Mucosa of rectum (tissue), 2 donors: ENCODE results near the gene TNFRSF1B.
A peak's percentile ranks its signal among the peaks of the same experiment; 100 is the strongest.

ENCODE experiments used
- H3K27ac ChIP-seq, 2 donors: one replicate each; pipeline ENCODE4 v1.7.0; 2013; ENCODE audit warnings: inconsistent platforms in 2 of 2, low read depth in 2 of 2, low read length in 2 of 2
- H3K27me3 ChIP-seq, 2 donors: one replicate each; pipeline ENCODE4 v1.7.0; 2013; ENCODE audit warnings: low read length in 2 of 2; ENCODE audit not compliant: control insufficient read depth in 2 of 2, insufficient read depth in 2 of 2
- H3K36me3 ChIP-seq, 2 donors: one replicate each; pipeline ENCODE4 v1.7.0; 2013; ENCODE audit warnings: low read length in 2 of 2; ENCODE audit not compliant: control insufficient read depth in 2 of 2, insufficient read depth in 2 of 2
- H3K4me1 ChIP-seq, 2 donors: one replicate each; pipeline ENCODE4 v1.7.0; 2013; ENCODE audit warnings: low read length in 2 of 2, mild to moderate bottlenecking in 1 of 2; ENCODE audit not compliant: control insufficient read depth in 2 of 2, insufficient read depth in 2 of 2
- H3K4me3 ChIP-seq, 2 donors: one replicate each; pipeline ENCODE4 v1.7.0; 2013; ENCODE audit warnings: low read length in 2 of 2
- H3K9ac ChIP-seq, 2 donors: one replicate each; pipeline ENCODE4 v1.7.0; 2013; ENCODE audit warnings: low read length in 2 of 2, low read depth in 1 of 2, mild to moderate bottlenecking in 1 of 2
- H3K9me3 ChIP-seq, 2 donors: one replicate each; pipeline ENCODE4 v1.7.0; 2013; ENCODE audit warnings: low read length in 2 of 2; ENCODE audit not compliant: control insufficient read depth in 2 of 2
- donor health status: healthy.
- donor health status: Normal muscosa, but diverticular disease.

Gene TNFRSF1B

GRCh38 chr1:12148958-12149790 is 17.6 kb upstream of the TNFRSF1B start:
- H3K9me3 ChIP-seq, result no peaks in the 10 kb centered on the region
- H3K36me3 ChIP-seq, result no peaks in the 10 kb centered on the region
- H3K4me1 ChIP-seq, result peaks cover 54 to 74% of the 10 kb centered on the region in 2 donors
- H3K9ac ChIP-seq, result no peak overlapping the region
- no peak overlapping the region for H3K4me3 ChIP-seq
- peak overlapping the region; percentile 70 to 89 for H3K27ac ChIP-seq
- H3K27me3 ChIP-seq, result no peaks in the 10 kb centered on the region

GRCh38 chr1:12149791-12150175 is 17.0 kb upstream of the TNFRSF1B start:
- H3K4me1 ChIP-seq, result peaks cover 51 to 70% of the 10 kb centered on the region in 2 donors
- H3K27me3 ChIP-seq, result no peaks in the 10 kb centered on the region
- no peaks in the 10 kb centered on the region for H3K9me3 ChIP-seq
- H3K4me3 ChIP-seq, result no peak overlapping the region
- H3K36me3 ChIP-seq, result no peaks in the 10 kb centered on the region
- peak overlapping the region; percentile 50 to 89 for H3K27ac ChIP-seq
- no peak overlapping the region for H3K9ac ChIP-seq

DNA sequence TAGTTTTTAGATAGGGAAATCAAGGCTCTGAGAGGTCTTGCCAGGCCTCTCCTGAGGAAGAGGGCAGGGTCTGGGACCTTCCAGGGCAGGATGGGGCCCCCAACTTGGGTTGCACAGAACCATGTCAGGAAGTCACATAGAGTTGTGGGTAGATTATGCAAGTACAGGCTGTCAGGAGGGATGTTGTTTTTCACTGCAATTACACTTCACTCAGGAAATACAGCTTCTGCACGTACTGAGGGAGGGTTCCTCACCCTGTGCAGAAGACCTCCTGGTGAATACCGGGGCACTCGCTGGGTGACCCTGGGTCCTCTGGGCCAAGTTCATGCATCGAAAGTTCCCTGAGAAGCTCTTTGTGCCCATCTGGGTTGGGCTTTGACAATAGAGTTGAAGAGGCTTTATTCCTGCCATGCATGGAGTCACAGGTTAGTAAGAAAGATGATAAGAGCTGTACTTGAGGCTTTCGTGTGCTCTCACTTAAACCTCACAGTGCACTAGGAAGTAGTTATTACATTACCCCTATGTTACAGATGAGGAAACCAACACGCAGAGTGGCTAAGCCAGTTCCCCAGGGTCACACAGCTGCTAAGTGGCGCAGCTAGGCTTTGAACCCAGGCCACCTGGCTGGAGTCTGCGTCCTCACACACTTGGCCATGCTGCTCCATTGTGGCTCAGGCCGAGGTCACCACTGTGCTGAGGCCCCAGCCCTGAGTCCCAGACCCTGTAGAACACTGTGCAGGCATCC is 16.2 kb upstream of the TNFRSF1B start:
- H3K4me3 ChIP-seq, result no peak overlapping the region
- H3K9ac ChIP-seq, result no peak overlapping the region
- H3K27ac ChIP-seq, result peak overlapping the region; percentile 53 to 89
- H3K9me3 ChIP-seq, result no peaks in the 10 kb centered on the region
- H3K4me1 ChIP-seq, result peaks cover 46 to 67% of the 10 kb centered on the region in 2 donors
- no peaks in the 10 kb centered on the region for H3K27me3 ChIP-seq
- H3K36me3 ChIP-seq, result no peaks in the 10 kb centered on the region

DNA sequence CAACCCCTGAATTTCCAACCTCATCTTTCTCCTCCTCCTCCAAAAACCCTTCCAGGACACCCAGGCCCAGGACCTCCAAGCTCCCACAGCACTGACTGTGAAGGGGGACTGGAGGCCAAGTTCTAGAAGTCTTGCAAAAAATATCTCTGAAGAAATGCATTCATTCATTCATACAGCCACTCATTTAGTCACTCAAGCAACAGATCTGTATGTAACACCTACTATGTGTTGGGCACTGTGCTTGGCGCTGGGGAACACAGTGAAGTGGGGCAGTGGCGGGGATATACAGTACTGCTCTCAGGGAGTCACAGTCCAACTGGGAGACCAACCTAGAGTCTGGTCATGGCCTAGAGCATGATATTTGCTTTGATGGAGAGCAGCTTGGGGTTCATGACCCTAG is 15.3 kb upstream of the TNFRSF1B start:
- Histone ChIP-seq H3K27ac (peak overlapping the region; percentile 53 to 89), H3K36me3 (no peaks in the 10 kb centered on the region), H3K9ac (no peak overlapping the region), H3K4me3 (no peak overlapping the region), H3K4me1 (peaks cover 41 to 63% of the 10 kb centered on the region in 2 donors), H3K9me3 (no peaks in the 10 kb centered on the region), H3K27me3 (no peaks in the 10 kb centered on the region)

GRCh38 chr1:12152113-12152891 is 14.5 kb upstream of the TNFRSF1B start:
- H3K4me3 ChIP-seq, result no peak overlapping the region
- no peaks in the 10 kb centered on the region for H3K36me3 ChIP-seq
- H3K27ac ChIP-seq, result peak overlapping the region; percentile 77 to 89
- peak overlapping the region in 1 of 2 donors; percentile 43 for H3K9ac ChIP-seq
- no peaks in the 10 kb centered on the region for H3K9me3 ChIP-seq
- no peaks in the 10 kb centered on the region for H3K27me3 ChIP-seq
- peaks cover 37 to 55% of the 10 kb centered on the region in 2 donors for H3K4me1 ChIP-seq

DNA sequence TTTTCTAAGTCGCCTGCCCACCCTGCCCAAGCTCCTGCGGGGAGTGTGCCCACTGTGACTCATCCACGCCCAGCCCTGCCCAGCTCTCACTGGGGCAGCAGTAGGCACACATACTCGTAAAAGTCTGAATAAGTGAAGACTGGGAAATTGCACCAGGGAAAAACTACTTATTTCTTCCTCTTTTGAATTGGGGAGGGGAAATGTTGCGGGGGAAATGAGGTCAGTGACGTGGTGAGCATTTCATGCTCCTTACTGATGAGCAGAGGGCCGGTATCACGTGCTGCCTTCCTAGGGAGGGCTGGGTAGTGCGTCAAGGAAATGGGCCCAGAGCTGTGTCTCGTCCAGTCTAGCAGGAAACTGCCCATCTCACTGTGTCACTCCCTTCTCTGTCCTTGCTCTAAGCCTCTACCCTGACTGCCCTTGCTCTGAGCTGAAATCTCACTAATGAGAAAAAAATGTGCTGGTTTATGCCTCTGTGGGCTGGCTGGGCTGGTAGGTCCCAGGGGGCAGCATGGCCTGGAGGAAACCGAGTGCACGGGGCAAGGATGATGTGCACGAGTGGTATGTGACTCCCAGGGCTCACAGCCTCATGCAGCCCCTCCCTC is 13.5 kb upstream of the TNFRSF1B start:
- no peaks in the 10 kb centered on the region for H3K9me3 ChIP-seq
- peak overlapping the region; percentile 26 to 36 for H3K9ac ChIP-seq
- H3K4me1 ChIP-seq, result peaks cover 27 to 50% of the 10 kb centered on the region in 2 donors
- H3K27me3 ChIP-seq, result no peaks in the 10 kb centered on the region
- H3K36me3 ChIP-seq, result no peaks in the 10 kb centered on the region
- peak overlapping the region; percentile 7 to 30 for H3K4me3 ChIP-seq
- peak overlapping the region; percentile 77 to 89 for H3K27ac ChIP-seq

- no peaks in the 10 kb centered on the region for H3K36me3 ChIP-seq
- H3K4me3 ChIP-seq, result no peak overlapping the region
- no peak overlapping the region for H3K27ac ChIP-seq
- H3K4me1 ChIP-seq, result peaks cover 19 to 36% of the 10 kb centered on the region in 2 donors
- no peaks in the 10 kb centered on the region for H3K9me3 ChIP-seq
- H3K9ac ChIP-seq, result no peak overlapping the region
- H3K27me3 ChIP-seq, result no peaks in the 10 kb centered on the region
These were observed 11.5 kb upstream of the TNFRSF1B start for GRCh38 chr1:12155328-12155727.

DNA sequence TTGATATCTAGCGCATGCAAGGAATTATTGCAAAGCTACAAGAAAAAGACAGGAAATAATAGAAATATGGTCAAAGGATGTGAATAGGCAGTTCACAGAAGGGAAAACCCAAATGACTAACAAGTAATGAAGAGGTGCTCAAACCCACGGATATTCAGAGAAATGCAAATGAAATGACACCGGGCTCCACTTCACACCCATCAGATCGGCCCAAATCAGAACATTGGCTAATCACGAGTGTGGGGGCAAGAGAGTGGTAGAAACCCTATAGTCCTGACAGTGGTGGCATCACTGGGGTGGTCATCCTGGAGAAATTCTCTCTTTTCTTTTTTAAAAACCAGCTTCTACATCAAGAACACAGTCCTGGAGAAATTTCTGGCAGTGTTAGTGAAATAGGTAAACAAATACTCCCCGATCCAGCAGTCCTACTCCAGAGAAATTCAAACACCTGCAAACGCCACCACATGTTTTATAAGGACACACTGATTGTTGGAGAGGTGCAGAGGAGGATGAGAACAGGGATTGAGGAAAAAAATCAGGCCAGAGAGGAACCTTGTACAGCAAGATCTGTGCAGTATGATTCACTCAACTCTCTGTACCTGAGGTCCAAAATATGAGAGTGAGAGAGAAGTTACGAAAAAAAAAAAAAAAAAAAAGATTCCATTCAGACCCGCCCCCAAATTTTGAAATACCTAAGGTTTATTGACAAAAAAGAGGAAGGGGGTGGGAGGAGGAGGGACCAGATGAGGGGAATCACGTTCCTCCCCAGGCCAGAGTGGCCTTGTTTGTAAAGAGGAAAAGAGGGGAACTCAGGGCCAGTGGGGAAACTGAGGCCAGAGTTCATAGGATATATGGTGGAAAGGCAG is 9.2 kb upstream of the TNFRSF1B start:
- peak overlapping the region in 1 of 2 donors; percentile 16 for H3K27ac ChIP-seq
- no peak overlapping the region for H3K4me3 ChIP-seq
- H3K9me3 ChIP-seq, result no peaks in the 10 kb centered on the region
- H3K9ac ChIP-seq, result no peak overlapping the region
- no peaks in the 10 kb centered on the region for H3K36me3 ChIP-seq
- H3K4me1 ChIP-seq, result peaks cover 27 to 29% of the 10 kb centered on the region in 2 donors
- H3K27me3 ChIP-seq, result no peaks in the 10 kb centered on the region
